ENCODE data around the gene GALNT11. TPM values are rescaled to one million over a fixed set of nuclear protein-coding genes. Genes with fewer than 3 reads are reported as not detected.

The GALNT11 gene
- total and polyA plus RNA-seq, 12 donors: 13.2 to 28.4 (median 21.7) TPM

GRCh38 chr7:152122540-152122939, 97.1 kb downstream of the GALNT11 start:
- Histone ChIP-seq H3K9me3 (peaks cover 0 to 15% (median 5%) of the 10 kb centered on the region in 11 donors), H3K27ac (no peak overlapping the region), H3K27me3 (no peaks in the 10 kb centered on the region), H3K36me3 (peaks cover 0 to 100% (median 41%) of the 10 kb centered on the region in 9 donors), H3K4me3 (no peak overlapping the region), H3K4me1 (no peaks in the 10 kb centered on the region)
- no peak for TF ChIP-seq CTCF (IDR thresholded peaks at IDR 0.05)
- intact Hi-C loops (cut with DNase I): loop anchor here in 1 of 10 donors (2.0 kb wide), 1 partner anchor 36 kb away; no protein-coding TSS in a partner anchor
- no peak for ATAC-seq
- 92 to 100% methylated on average over 1 of the region's 1 CpG for WGBS, 2 donors
- no peak for DNase-seq

GRCh38 chr7:152126741-152127140, 101.3 kb downstream of the GALNT11 start:
- intact Hi-C loops (cut with DNase I): no loop called here
- WGBS, 2 donors: 89 to 90% methylated on average over 7 of the region's 7 CpGs

GRCh38 chr7:152127229-152127628, 101.8 kb downstream of the GALNT11 start:
- H3K27me3 ChIP-seq: no peaks in the 10 kb centered on the region
- H3K4me1 ChIP-seq: no peaks in the 10 kb centered on the region
- H3K4me3 ChIP-seq: no peak overlapping the region
- 92 to 96% methylated on average over 19 of the region's 19 CpGs for WGBS, 2 donors
- no peak overlapping the region for H3K27ac ChIP-seq
- peaks cover 0 to 100% (median 34%) of the 10 kb centered on the region in 9 donors for H3K36me3 ChIP-seq
- TF ChIP-seq CTCF (IDR thresholded peaks at IDR 0.05): no peak
- DNase-seq: no peak
- intact Hi-C loops (cut with DNase I): no loop called here
- H3K9me3 ChIP-seq: peaks cover 0 to 15% (median 5%) of the 10 kb centered on the region in 11 donors
- ATAC-seq: no peak

More at GRCh38 chr7:152126741-152127140, 101.3 kb downstream of the GALNT11 start:
- DNase-seq (no peak), ATAC-seq (no peak)
- no peak for TF ChIP-seq CTCF (IDR thresholded peaks at IDR 0.05)
- Histone ChIP-seq H3K36me3 (peaks cover 0 to 100% (median 34%) of the 10 kb centered on the region in 9 donors), H3K27me3 (no peaks in the 10 kb centered on the region), H3K4me1 (no peaks in the 10 kb centered on the region), H3K9me3 (peaks cover 0 to 15% (median 5%) of the 10 kb centered on the region in 11 donors), H3K27ac (no peak overlapping the region), H3K4me3 (no peak overlapping the region)

GRCh38 chr7:152128252-152128651, 102.8 kb downstream of the GALNT11 start:
- 98% methylated on average over 20 of the region's 20 CpGs for WGBS, 2 donors
- H3K4me1 ChIP-seq: peaks cover 0 to 8% (median 0%) of the 10 kb centered on the region in 9 donors
- H3K4me3 ChIP-seq: no peak overlapping the region
- DNase-seq: no peak
- TF ChIP-seq CTCF (IDR thresholded peaks at IDR 0.05): no peak
- intact Hi-C loops (cut with DNase I): no loop called here
- peaks cover 0 to 15% (median 5%) of the 10 kb centered on the region in 11 donors for H3K9me3 ChIP-seq
- no peak overlapping the region for H3K27ac ChIP-seq
- H3K36me3 ChIP-seq: peaks cover 0 to 100% (median 28%) of the 10 kb centered on the region in 9 donors
- no peak for ATAC-seq
- no peaks in the 10 kb centered on the region for H3K27me3 ChIP-seq
